Measurements from ENCODE around the gene BUB1B.

DNA sequence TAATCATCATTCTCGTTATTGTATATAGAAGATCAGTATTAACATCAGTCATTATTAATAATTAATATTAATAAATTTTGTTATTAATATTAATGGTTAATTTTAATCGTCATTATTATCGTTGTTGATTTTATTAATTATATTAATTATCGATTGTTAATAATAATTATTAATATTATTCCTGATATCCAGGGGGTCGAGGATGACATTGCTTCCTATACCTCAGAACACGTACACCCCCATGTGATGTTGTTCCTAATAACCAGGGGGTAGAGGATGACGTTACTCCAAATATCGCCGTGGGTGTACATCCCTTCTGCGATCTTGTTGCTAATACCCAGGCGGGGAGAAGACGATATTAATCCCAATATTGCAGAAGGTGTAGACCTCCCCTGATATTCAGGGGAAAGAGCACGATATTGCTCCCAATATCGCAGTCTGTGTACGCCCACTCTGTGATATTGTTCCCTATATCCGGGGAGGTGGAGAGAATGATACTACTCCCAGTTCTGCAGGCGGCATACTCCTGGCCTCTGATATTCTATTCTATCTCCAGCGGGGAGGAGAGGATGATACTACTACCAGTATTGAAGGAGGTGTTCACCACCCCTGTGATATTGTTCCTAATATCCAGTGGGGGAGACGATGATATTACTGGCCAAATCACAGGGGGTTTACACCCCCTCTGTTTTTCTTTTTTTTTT, 29.9 kb upstream of the BUB1B start:
- TF ChIP-seq, protein P1, sequence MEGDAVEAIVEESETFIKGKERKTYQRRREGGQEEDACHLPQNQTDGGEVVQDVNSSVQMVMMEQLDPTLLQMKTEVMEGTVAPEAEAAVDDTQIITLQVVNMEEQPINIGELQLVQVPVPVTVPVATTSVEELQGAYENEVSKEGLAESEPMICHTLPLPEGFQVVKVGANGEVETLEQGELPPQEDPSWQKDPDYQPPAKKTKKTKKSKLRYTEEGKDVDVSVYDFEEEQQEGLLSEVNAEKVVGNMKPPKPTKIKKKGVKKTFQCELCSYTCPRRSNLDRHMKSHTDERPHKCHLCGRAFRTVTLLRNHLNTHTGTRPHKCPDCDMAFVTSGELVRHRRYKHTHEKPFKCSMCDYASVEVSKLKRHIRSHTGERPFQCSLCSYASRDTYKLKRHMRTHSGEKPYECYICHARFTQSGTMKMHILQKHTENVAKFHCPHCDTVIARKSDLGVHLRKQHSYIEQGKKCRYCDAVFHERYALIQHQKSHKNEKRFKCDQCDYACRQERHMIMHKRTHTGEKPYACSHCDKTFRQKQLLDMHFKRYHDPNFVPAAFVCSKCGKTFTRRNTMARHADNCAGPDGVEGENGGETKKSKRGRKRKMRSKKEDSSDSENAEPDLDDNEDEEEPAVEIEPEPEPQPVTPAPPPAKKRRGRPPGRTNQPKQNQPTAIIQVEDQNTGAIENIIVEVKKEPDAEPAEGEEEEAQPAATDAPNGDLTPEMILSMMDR (IDR thresholded peaks at IDR 0.05) = no peak
- TF ChIP-seq EP300 (IDR thresholded peaks at IDR 0.05) = no peak
